Duodenal mucosa (tissue), 2 donors: Measurements from ENCODE around the gene CYP46A1.
"Not testable (repeated sequence)": the region's sequence is repeated elsewhere in the genome, so short reads cannot be mapped to it uniquely, and the experiment has no call there.

Source experiments
- H3K27ac ChIP-seq: one replicate; pipeline ENCODE4 v1.7.0; 2013; ENCODE audit warnings: low read depth, low read length
- H3K27me3 ChIP-seq, 2 donors: one replicate each; pipeline ENCODE4 v1.7.0; 2013; ENCODE audit warnings: low read length in 2 of 2, control low read depth in 1 of 2; ENCODE audit not compliant: insufficient read depth in 2 of 2, control insufficient read depth in 1 of 2
- H3K36me3 ChIP-seq, 2 donors: one replicate each; pipeline ENCODE4 v1.7.0; 2013; ENCODE audit warnings: low read length in 2 of 2, control low read depth in 1 of 2; ENCODE audit not compliant: insufficient read depth in 2 of 2, control insufficient read depth in 1 of 2
- H3K4me1 ChIP-seq, 2 donors: one replicate each; pipeline ENCODE4 v1.7.0; 2013; ENCODE audit warnings: low read length in 2 of 2, control low read depth in 1 of 2; ENCODE audit not compliant: insufficient read depth in 2 of 2, control insufficient read depth in 1 of 2
- H3K4me3 ChIP-seq, 2 donors: one replicate each; pipeline ENCODE4 v1.7.0; 2013; ENCODE audit warnings: low read length in 2 of 2, low read depth in 1 of 2
- H3K9ac ChIP-seq, 2 donors: one replicate each; pipeline ENCODE4 v1.7.0; 2013; ENCODE audit warnings: low read length in 2 of 2, low read depth in 1 of 2
- H3K9me3 ChIP-seq, 2 donors: one replicate each; pipeline ENCODE4 v1.7.0; 2013; ENCODE audit warnings: low read length in 2 of 2, control low read depth in 1 of 2; ENCODE audit not compliant: control insufficient read depth in 1 of 2

The CYP46A1 gene

GRCh38 chr14:99683619-99684409, at the start of gene CYP46A1:
Gene CYP46A1 (plus strand): TSS chr14:99684298. CDS start chr14:99684418, 120 bp downstream.
- peaks cover 9 to 13% of the 10 kb centered on the region in 2 donors for H3K4me1 ChIP-seq
- peaks cover 2 to 16% of the 10 kb centered on the region in 2 donors for H3K27me3 ChIP-seq
- no peaks in the 10 kb centered on the region for H3K9me3 ChIP-seq
- H3K9ac ChIP-seq, result peak within 1 kb of the TSS; percentile 66 to 70
- H3K36me3 ChIP-seq, result no peaks in the 10 kb centered on the region
- H3K27ac ChIP-seq, result peak within 1 kb of the TSS; percentile 75
- peak within 1 kb of the TSS; percentile 81 to 89 for H3K4me3 ChIP-seq

GRCh38 chr14:99634443-99634842, 49.7 kb upstream of the CYP46A1 start:
- no peaks in the 10 kb centered on the region for H3K36me3 ChIP-seq
- H3K4me1 ChIP-seq, result no peaks in the 10 kb centered on the region
- no peaks in the 10 kb centered on the region for H3K27me3 ChIP-seq
- no peak overlapping the region for H3K4me3 ChIP-seq
- no peaks in the 10 kb centered on the region for H3K9me3 ChIP-seq
- H3K9ac ChIP-seq, result no peak overlapping the region
- no peak overlapping the region for H3K27ac ChIP-seq

GRCh38 chr14:99635116-99635515, 49.0 kb upstream of the CYP46A1 start:
- no peak overlapping the region for H3K9ac ChIP-seq
- H3K4me3 ChIP-seq, result no peak overlapping the region
- no peaks in the 10 kb centered on the region for H3K36me3 ChIP-seq
- H3K27me3 ChIP-seq, result no peaks in the 10 kb centered on the region
- no peak overlapping the region for H3K27ac ChIP-seq
- H3K4me1 ChIP-seq, result no peaks in the 10 kb centered on the region
- no peaks in the 10 kb centered on the region for H3K9me3 ChIP-seq

- no peaks in the 10 kb centered on the region for H3K4me1 ChIP-seq
- no peak overlapping the region for H3K9ac ChIP-seq
- H3K9me3 ChIP-seq, result no peaks in the 10 kb centered on the region
- no peaks in the 10 kb centered on the region for H3K36me3 ChIP-seq
- no peak overlapping the region for H3K4me3 ChIP-seq
- H3K27ac ChIP-seq, result no peak overlapping the region
- no peaks in the 10 kb centered on the region for H3K27me3 ChIP-seq
Observed at GRCh38 chr14:99636487-99636886, 47.6 kb upstream of the CYP46A1 start.

- Histone ChIP-seq H3K9ac (no peak overlapping the region), H3K9me3 (no peaks in the 10 kb centered on the region), H3K27me3 (no peaks in the 10 kb centered on the region), H3K36me3 (no peaks in the 10 kb centered on the region), H3K4me3 (no peak overlapping the region), H3K27ac (no peak overlapping the region), H3K4me1 (no peaks in the 10 kb centered on the region)
Observed at GRCh38 chr14:99637624-99638023, 46.5 kb upstream of the CYP46A1 start.

- not testable (repeated sequence) for H3K9ac ChIP-seq, H3K9me3 ChIP-seq, H3K27ac ChIP-seq, H3K36me3 ChIP-seq, H3K4me1 ChIP-seq, H3K4me3 ChIP-seq
- H3K27me3 ChIP-seq, result peaks cover 17% of the 10 kb centered on the region in 2 donors
Observed at GRCh38 chr14:99642771-99643170, 41.3 kb upstream of the CYP46A1 start.

- H3K9ac ChIP-seq, result no peak overlapping the region
- peaks cover 0 to 6% of the 10 kb centered on the region in 2 donors for H3K4me1 ChIP-seq
- no peaks in the 10 kb centered on the region for H3K36me3 ChIP-seq
Observed at GRCh38 chr14:99643343-99643742, 40.8 kb upstream of the CYP46A1 start.

GRCh38 chr14:99644035-99644587, 40.0 kb upstream of the CYP46A1 start:
- Histone ChIP-seq H3K27ac (no peak overlapping the region), H3K4me3 (no peak overlapping the region)

More at GRCh38 chr14:99643343-99643742, 40.8 kb upstream of the CYP46A1 start:
- H3K27ac ChIP-seq, result no peak overlapping the region
- no peaks in the 10 kb centered on the region for H3K9me3 ChIP-seq
- no peak overlapping the region for H3K4me3 ChIP-seq
- peaks cover 17% of the 10 kb centered on the region in 2 donors for H3K27me3 ChIP-seq

GRCh38 chr14:99644723-99645544, 39.2 kb upstream of the CYP46A1 start, which contains the start of gene HHIPL1:
Gene HHIPL1 (plus strand): TSS chr14:99645129. CDS start chr14:99645208, 79 bp downstream.
- Histone ChIP-seq H3K4me3 (peak within 1 kb of the TSS in 1 of 2 donors; percentile 58), H3K27me3 (peaks cover 17% of the 10 kb centered on the region in 2 donors), H3K27ac (no peak within 1 kb of the TSS), H3K9ac (no peak within 1 kb of the TSS), H3K36me3 (no peaks in the 10 kb centered on the region), H3K9me3 (no peaks in the 10 kb centered on the region), H3K4me1 (peaks cover 0 to 6% of the 10 kb centered on the region in 2 donors)

More at GRCh38 chr14:99644035-99644587, 40.0 kb upstream of the CYP46A1 start:
- Histone ChIP-seq H3K9me3 (no peaks in the 10 kb centered on the region), H3K27me3 (peaks cover 17% of the 10 kb centered on the region in 2 donors), H3K4me1 (peaks cover 0 to 6% of the 10 kb centered on the region in 2 donors), H3K36me3 (no peaks in the 10 kb centered on the region), H3K9ac (no peak overlapping the region)
